Upper lobe of left lung (tissue), 4 donors: ENCODE data around the gene LCE7A.

Experiments used
- CTCF ChIP-seq, 6 experiments: fragments of 450-650 bp in 4 of 6; fragments of 200-600 bp in 2 of 6; sonication (generic) in 2 of 6; IDR thresholded peaks; one replicate each; pipeline ENCODE4 v1.5.1; 2016 to 2019; ENCODE audit warnings: antibody characterized with exemption in 6 of 6
- EP300 ChIP-seq, 4 donors: sonication (generic); formaldehyde crosslinking; IDR thresholded peaks; one replicate each; pipeline ENCODE4 v1.5.1; 2017; ENCODE audit warnings: antibody characterized with exemption in 4 of 4, control low read depth in 2 of 4
- POLR2A ChIP-seq, 4 donors: fragments of 450-650 bp; IDR thresholded peaks; one replicate each; pipeline ENCODE4 v1.5.1; 2016 to 2017; ENCODE audit warnings: antibody characterized with exemption in 4 of 4, mild to moderate bottlenecking in 2 of 4
- POLR2AphosphoS5 ChIP-seq, 2 donors: sonication (generic); formaldehyde crosslinking; IDR thresholded peaks; one replicate each; pipeline ENCODE4 v1.5.1; 2017; ENCODE audit warnings: antibody characterized with exemption in 2 of 2

GRCh38 chr1:152861374-152861773 is 1.6 kb downstream of the LCE7A start:
- TF ChIP-seq POLR2AphosphoS5 (IDR thresholded peaks at IDR 0.05) (no peak), CTCF (IDR thresholded peaks at IDR 0.05) (no peak), EP300 (IDR thresholded peaks at IDR 0.05) (no peak), POLR2A (IDR thresholded peaks at IDR 0.05) (no peak)
